Erythroblast (primary cell): Measurements from ENCODE around the gene SNN.

ENCODE experiments used
- GATA1 ChIP-seq: IDR thresholded peaks from 2 replicates; pipeline ENCODE4 v1.6.1; 2011; ENCODE audit warnings: low read depth, mild to moderate bottlenecking, control low read depth, low read length, moderate library complexity
- POLR2A ChIP-seq: IDR thresholded peaks from 2 replicates; pipeline ENCODE4 v1.6.1; 2011; ENCODE audit warnings: mild to moderate bottlenecking, low read length

- TF ChIP-seq POLR2A, result no peak
- TF ChIP-seq GATA1, result no peak
Measured at GRCh38 chr16:11675561-11676511, 7.6 kb downstream of the SNN start.
